ENCODE results near the gene IQGAP2. TPM values are rescaled to one million over a fixed set of nuclear protein-coding genes. Genes with fewer than 3 reads are reported as not detected.

Gene IQGAP2
- total and polyA plus RNA-seq, 2 of the 8 experiments (the other 6 are each of a cell fraction or from before 2014, with no cell fraction given): 19.7 to 66.0 TPM

DNA sequence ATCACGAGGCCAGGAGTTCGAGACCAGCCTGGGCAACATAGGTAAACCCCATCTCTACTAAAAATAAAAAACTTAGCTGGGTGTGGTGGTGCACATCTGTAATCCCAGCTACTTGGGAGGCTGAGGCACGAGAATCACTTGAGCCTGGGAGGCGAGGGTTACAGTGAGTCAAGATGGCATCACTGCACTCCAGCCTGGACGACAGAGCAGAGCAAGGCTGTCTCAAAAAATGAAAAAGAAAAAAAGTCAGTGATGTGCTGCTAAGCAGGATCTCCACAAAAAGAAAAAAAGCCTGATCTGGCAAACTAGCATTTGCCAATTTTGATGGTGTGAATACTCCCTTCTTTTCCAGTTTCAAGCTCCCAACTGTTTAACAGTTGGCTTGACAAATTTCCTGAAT is 334.8 kb downstream of the IQGAP2 start:
- H3K4ac ChIP-seq (replicated peaks; ENCODE audit: insufficient read length, low read depth, low read length): no peak overlapping the region
- CTCF ChIA-PET (ENCODE audit: partially characterized antibody): interaction anchor here (0.9 to 2.0 kb wide), 4 partner anchors 9 to 37 kb away, joined by 3 to 7 read pairs (median 4); no protein-coding TSS in a partner anchor
- H3K79me2 ChIP-seq (ENCODE audit: control insufficient read depth in 1 of 2, insufficient read depth in 2 of 2, low read length in 2 of 2): no peaks in the 10 kb centered on the region
- no peak overlapping the region for H2BK5ac ChIP-seq (ENCODE audit: low read depth, low read length)
- no peak overlapping the region for H3K4me2 ChIP-seq (ENCODE audit: insufficient read depth in 1 of 2, low read depth in 2 of 2, low read length in 2 of 2)
- POLR2A ChIA-PET (ENCODE audit: partially characterized antibody): interaction anchor here (1.5 kb wide), 1 partner anchor 70 kb away, joined by 6 read pairs; no protein-coding TSS in a partner anchor
- DNase-seq (ENCODE audit: low read depth in 1 of 2, low spot score in 2 of 2) (no peak), FAIRE-seq (no peak)
- H3K79me1 ChIP-seq (ENCODE audit: low read depth, low read length): no peaks in the 10 kb centered on the region; the same call in 1 of the 2 replicates
- H3K9me3 ChIP-seq (ENCODE audit: insufficient read depth in 2 of 2, low read depth in 1 of 2, low read length in 1 of 2): no peaks in the 10 kb centered on the region
- H3K36me3 ChIP-seq (ENCODE audit: control insufficient read depth in 2 of 4, insufficient read depth in 4 of 4, low read length in 3 of 4): peaks cover 0 to 10% (median 2%) of the 10 kb centered on the region in 4 experiments; a peak in 4 of 8 replicates
- no peak overlapping the region for H3K4me3 ChIP-seq (ENCODE audit: extremely low read depth in 1 of 4, insufficient read depth in 2 of 4, low read depth in 3 of 4, low read length in 4 of 4)
- H2BK120ac ChIP-seq (replicated peaks; ENCODE audit: low read depth, low read length): no peak overlapping the region
- no peak overlapping the region for H3K18ac ChIP-seq (ENCODE audit: extremely low read depth, low read length)
- WGBS, 2 experiments (ENCODE audit: extremely low coverage in 1 of 2, insufficient coverage in 1 of 2, insufficient read length in 1 of 2, insufficient replicate concordance in 2 of 2, low coverage in 1 of 2, low lambda C conversion rate in 2 of 2, missing lambda C conversion rate in 1 of 2): 98% methylated on average over 5 of the region's 5 CpGs; no CpG with 5 or more reads in 1 of the 2 experiments
- peaks cover 0 to 3% (median 0%) of the 10 kb centered on the region in 4 experiments; a peak in 1 of 7 replicates for H3K4me1 ChIP-seq (replicated peaks in 1 of 4; ENCODE audit: control insufficient read depth in 3 of 4, insufficient read depth in 4 of 4, low read length in 3 of 4)
- H2BK20ac ChIP-seq (ENCODE audit: low read length): no peak overlapping the region
- no peak overlapping the region for H4K8ac ChIP-seq (ENCODE audit: extremely low read depth, insufficient read depth, low read length)
- H2BK12ac ChIP-seq (ENCODE audit: low read depth, low read length): no peak overlapping the region
- no peak overlapping the region for H2BK15ac ChIP-seq (ENCODE audit: low read length)
- H4K91ac ChIP-seq (replicated peaks; ENCODE audit: insufficient read length, low read length): no peak overlapping the region
- no peak overlapping the region for H3K23ac ChIP-seq (ENCODE audit: insufficient read length)
- no peak overlapping the region for H2AFZ ChIP-seq (ENCODE audit: low read length)
- H4K5ac ChIP-seq (ENCODE audit: insufficient read length, low read depth, low read length): no peak overlapping the region
- no peak overlapping the region for H3K27ac ChIP-seq (ENCODE audit: low read depth, low read length)
- H2AK5ac ChIP-seq (ENCODE audit: low read depth, low read length): no peak overlapping the region
- no peaks in the 10 kb centered on the region for H3K27me3 ChIP-seq (replicated peaks in 1 of 4; ENCODE audit: control insufficient read depth in 3 of 4, extremely low read depth in 1 of 4, insufficient read depth in 3 of 4, low read length in 3 of 4)
- no peak overlapping the region for H3K9ac ChIP-seq (replicated peaks in 1 of 4; ENCODE audit: extremely low read depth in 1 of 4, low read depth in 3 of 4, low read length in 3 of 4)
- no peak overlapping the region for H3K14ac ChIP-seq (ENCODE audit: insufficient read length)
- peaks cover 3 to 4% of the 10 kb centered on the region in 2 experiments for H4K20me1 ChIP-seq (replicated peaks in 1 of 2; ENCODE audit: control insufficient read depth in 1 of 2, insufficient read depth in 2 of 2, low read length in 2 of 2)
- no peaks in the 10 kb centered on the region for H3K23me2 ChIP-seq (ENCODE audit: low read depth, low read length)
- no peak overlapping the region for H3K56ac ChIP-seq (replicated peaks; ENCODE audit: insufficient read length, low read depth, low read length)
- TF ChIP-seq KDM4A (IDR thresholded peaks at IDR 0.05; ENCODE audit: low read depth, low read length, severe bottlenecking) (no peak), TBP (IDR thresholded peaks at IDR 0.05; ENCODE audit: low read depth, low read length) (no peak), SP4 (IDR thresholded peaks at IDR 0.05; ENCODE audit: low read length) (no peak), SUZ12 (IDR thresholded peaks at IDR 0.05; ENCODE audit: low read length) (no peak), TAF7 (optimal IDR thresholded peaks at IDR 0.05; ENCODE audit: borderline replicate concordance, low read depth, low read length) (no peak), CBX8 (IDR thresholded peaks at IDR 0.05; ENCODE audit: borderline replicate concordance, low read depth, low read length) (no peak), PHF8 (conservative IDR thresholded peaks at IDR 0.05; ENCODE audit: low read depth, low read length) (no peak), RNF2 (IDR thresholded peaks at IDR 0.05; ENCODE audit: borderline replicate concordance, low read depth, low read length, missing control alignments, poor library complexity, severe bottlenecking) (no peak), CHD2 (IDR thresholded peaks at IDR 0.05; ENCODE audit: low read length) (no peak), KDM5A (IDR thresholded peaks at IDR 0.05; ENCODE audit: low read length) (no peak), NANOG (IDR thresholded peaks at IDR 0.05; ENCODE audit: insufficient read depth, low read depth, low read length, poor library complexity, severe bottlenecking) (no peak), SP1 (IDR thresholded peaks at IDR 0.05; ENCODE audit: low read depth, low read length) (no peak), SP2 (IDR thresholded peaks at IDR 0.05; ENCODE audit: low read length) (no peak)

Data from H1 (cell line).